GM04503 (cell line): ENCODE results near the gene FXN.

Experiments
- DNase-seq: peaks from one replicate; pipeline ENCODE4 v3.0.0-alpha.2; 2012; ENCODE audit warnings: low read depth

The FXN gene

GRCh38 chr9:69141851-69142250 lies 106.3 kb downstream of the FXN start:
- DNase-seq = no peak

- no peak for DNase-seq
These were observed 107.7 kb downstream of the FXN start for GRCh38 chr9:69143291-69143690.

- DNase-seq = no peak
These were observed 109.7 kb downstream of the FXN start for GRCh38 chr9:69145144-69145715.

DNA sequence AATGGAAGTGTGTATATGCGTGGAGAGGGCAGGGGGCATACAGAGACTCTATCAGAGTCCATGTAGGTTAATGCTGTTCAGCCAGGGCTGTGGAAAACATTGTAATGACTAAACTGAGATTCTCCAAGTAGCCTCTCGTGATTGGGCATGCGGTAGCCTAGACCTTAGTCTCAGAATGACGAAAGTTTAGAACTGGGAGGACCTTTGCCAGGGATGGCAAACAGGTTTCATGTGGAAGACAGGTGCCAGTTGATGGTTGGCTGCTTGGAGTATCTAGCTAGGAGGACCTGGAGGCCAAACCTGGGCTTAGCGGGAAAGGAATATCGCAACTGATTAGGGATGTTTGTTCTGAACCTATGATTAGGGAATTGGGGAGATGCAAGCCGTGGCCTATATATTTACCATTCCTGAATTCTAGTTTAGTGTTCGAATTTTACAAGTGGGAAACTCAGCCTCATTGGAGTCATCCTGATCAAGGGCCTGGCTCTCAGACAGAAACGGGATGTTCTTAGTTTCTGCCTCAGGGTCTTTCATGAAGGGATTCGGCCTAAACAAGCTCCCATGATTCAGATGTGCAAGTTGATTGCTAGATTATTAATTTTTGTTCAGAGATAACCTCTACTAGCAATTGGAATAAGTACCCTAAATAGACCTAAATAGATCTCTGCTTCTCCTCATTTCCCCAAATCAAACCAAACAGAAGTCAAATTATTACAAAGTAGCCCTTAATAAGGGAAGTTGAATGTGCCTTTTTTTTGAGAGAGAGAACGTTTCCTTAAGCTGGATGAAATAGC lies 111.7 kb downstream of the FXN start:
- DNase-seq = no peak

- no peak for DNase-seq
These were observed 113.8 kb downstream of the FXN start for GRCh38 chr9:69149321-69149807.
